ENCODE results near the gene ZNF583.
A peak's percentile ranks its signal among the peaks of the same experiment; 100 is the strongest.

Gene ZNF583

GRCh38 chr19:56476093-56476492 lies 72.0 kb downstream of the ZNF583 start:
- Histone ChIP-seq H3K9ac (ENCODE audit: low read length in 2 of 2) (no peak overlapping the region), H3K4me3 (ENCODE audit: low read length in 2 of 2) (peak overlapping the region; percentile 94 to 99)

More at GRCh38 chr19:56476093-56476492, 72.0 kb downstream of the ZNF583 start:
- Histone ChIP-seq H3K27me3 (ENCODE audit: control insufficient read depth in 1 of 2, insufficient read depth in 2 of 2, low read length in 2 of 2) (no peaks in the 10 kb centered on the region), H3K9me3 (ENCODE audit: control insufficient read depth in 2 of 2, low read length in 2 of 2) (no peaks in the 10 kb centered on the region), H3K27ac (ENCODE audit: low read length) (no peak overlapping the region), H3K36me3 (ENCODE audit: control insufficient read depth in 2 of 2, insufficient read depth in 2 of 2, low read length in 2 of 2) (peaks cover 7 to 13% of the 10 kb centered on the region in 2 donors), H3K4me1 (ENCODE audit: control insufficient read depth, insufficient read depth, low read length) (peaks cover 20% of the 10 kb centered on the region)

Data from stomach smooth muscle (tissue), 2 donors.